Tibial nerve (tissue), 4 donors: ENCODE results near the gene CFAP99.

Experiments
- CTCF ChIP-seq, 5 experiments: fragments of 200-600 bp in 3 of 5; fragments of 450-650 bp in 2 of 5; sonication (generic) in 3 of 5; IDR thresholded peaks; one replicate each; pipeline ENCODE4 v1.5.1; 2016 to 2019; ENCODE audit warnings: antibody characterized with exemption in 5 of 5, mild to moderate bottlenecking in 3 of 5, moderate library complexity in 2 of 5
- EP300 ChIP-seq, 2 donors: sonication (generic); formaldehyde crosslinking; IDR thresholded peaks; one replicate each; pipeline ENCODE4 v1.6.1; 2017; ENCODE audit warnings: antibody characterized with exemption in 2 of 2, mild to moderate bottlenecking in 1 of 2
- POLR2A ChIP-seq, 2 donors: fragments of 450-650 bp; IDR thresholded peaks; one replicate each; pipeline ENCODE4 v1.6.1; 2017; ENCODE audit warnings: antibody characterized with exemption in 2 of 2, mild to moderate bottlenecking in 2 of 2, moderate library complexity in 2 of 2

GRCh38 chr4:2388429-2389182, 30.1 kb upstream of the CFAP99 start:
- no peak for TF ChIP-seq CTCF (IDR thresholded peaks at IDR 0.05)
- no peak for TF ChIP-seq EP300 (IDR thresholded peaks at IDR 0.05)
- no peak for TF ChIP-seq POLR2A (IDR thresholded peaks at IDR 0.05)
